Nephron (organoid): ENCODE measurements around the gene LGI2.

Experiments used
- H3K27ac Mint-ChIP-seq, 3 experiments: 2 replicates each; pipeline ENCODE4 v1.8.0; 2020; ENCODE audit warnings: mixed read lengths in 3 of 3, mild to moderate bottlenecking in 2 of 3, moderate library complexity in 1 of 3
- H3K27me3 Mint-ChIP-seq: 2 replicates; pipeline ENCODE4 v1.8.0; 2021; ENCODE audit warnings: low read depth, mild to moderate bottlenecking, moderate library complexity, mixed read lengths
- H3K36me3 Mint-ChIP-seq: 2 replicates; pipeline ENCODE4 v1.8.0; 2020; ENCODE audit warnings: low read depth, mixed read lengths
- H3K4me1 Mint-ChIP-seq: 2 replicates; pipeline ENCODE4 v1.8.0; 2020; ENCODE audit warnings: mixed read lengths
- H3K4me3 Mint-ChIP-seq, 3 experiments: 2 replicates each; pipeline ENCODE4 v1.8.0; 2020; ENCODE audit warnings: mild to moderate bottlenecking in 3 of 3, mixed read lengths in 3 of 3, moderate library complexity in 2 of 3
- H3K9me3 Mint-ChIP-seq: 2 replicates; pipeline ENCODE4 v1.8.0; 2020; ENCODE audit warnings: mixed read lengths
- CTCF ChIP-seq, 3 experiments: fragments of 200-600 bp; sonication (generic); IDR thresholded peaks; one replicate each; pipeline ENCODE4 v1.5.0; 2021; ENCODE audit warnings: antibody characterized with exemption in 3 of 3; ENCODE audit not compliant: unreplicated experiment in 3 of 3

LGI2 gene

GRCh38 chr4:25030277-25031076, at the start of gene LGI2:
TSS of gene LGI2 (minus strand) at chr4:25030946. CDS start at chr4:25030693, 253 bp downstream.
- peaks cover 53% of the 10 kb centered on the region for H3K4me1 Mint-ChIP-seq
- H3K36me3 Mint-ChIP-seq = peaks cover 3% of the 10 kb centered on the region
- H3K27me3 Mint-ChIP-seq = peaks cover 41% of the 10 kb centered on the region
- H3K9me3 Mint-ChIP-seq = peaks cover 9% of the 10 kb centered on the region
- H3K4me3 Mint-ChIP-seq = peak within 1 kb of the TSS; percentile 85 to 90 (median 86)
- TF ChIP-seq CTCF (IDR thresholded peaks at IDR 0.05; ENCODE audit: unreplicated experiment in 3 of 3) = no peak
- peak within 1 kb of the TSS; percentile 33 to 72 (median 67) for H3K27ac Mint-ChIP-seq

- H3K9me3 Mint-ChIP-seq = no peaks in the 10 kb centered on the region
- peaks cover 19% of the 10 kb centered on the region for H3K4me1 Mint-ChIP-seq
- no peak overlapping the region for H3K4me3 Mint-ChIP-seq
- peaks cover 12% of the 10 kb centered on the region for H3K27me3 Mint-ChIP-seq
- TF ChIP-seq CTCF (IDR thresholded peaks at IDR 0.05; ENCODE audit: unreplicated experiment in 3 of 3) = no peak
- H3K27ac Mint-ChIP-seq = no peak overlapping the region
- no peaks in the 10 kb centered on the region for H3K36me3 Mint-ChIP-seq
These were observed 47.8 kb upstream of the LGI2 start for GRCh38 chr4:25078523-25078922.

GRCh38 chr4:25076625-25077398, 46.1 kb upstream of the LGI2 start:
- H3K9me3 Mint-ChIP-seq = no peaks in the 10 kb centered on the region
- H3K36me3 Mint-ChIP-seq = no peaks in the 10 kb centered on the region
- H3K4me1 Mint-ChIP-seq = peaks cover 19% of the 10 kb centered on the region
- TF ChIP-seq CTCF (IDR thresholded peaks at IDR 0.05; ENCODE audit: unreplicated experiment in 3 of 3) = no peak
- H3K4me3 Mint-ChIP-seq = no peak overlapping the region
- peaks cover 8% of the 10 kb centered on the region for H3K27me3 Mint-ChIP-seq
- H3K27ac Mint-ChIP-seq = peak overlapping the region in 1 of 3 experiments; percentile 38

GRCh38 chr4:25075851-25076250, 45.1 kb upstream of the LGI2 start:
- Mint-ChIP-seq H3K36me3 (no peaks in the 10 kb centered on the region), H3K9me3 (no peaks in the 10 kb centered on the region), H3K4me3 (no peak overlapping the region), H3K4me1 (peaks cover 21% of the 10 kb centered on the region), H3K27ac (peak overlapping the region; percentile 50 to 79 (median 54)), H3K27me3 (peaks cover 6% of the 10 kb centered on the region)
- no peak for TF ChIP-seq CTCF (IDR thresholded peaks at IDR 0.05; ENCODE audit: unreplicated experiment in 3 of 3)

GRCh38 chr4:25075129-25075528, 44.4 kb upstream of the LGI2 start:
- Mint-ChIP-seq H3K9me3 (no peaks in the 10 kb centered on the region), H3K27me3 (peaks cover 5% of the 10 kb centered on the region), H3K36me3 (no peaks in the 10 kb centered on the region), H3K4me1 (peaks cover 24% of the 10 kb centered on the region), H3K4me3 (no peak overlapping the region), H3K27ac (peak overlapping the region; percentile 50 to 79 (median 54))
- TF ChIP-seq CTCF (IDR thresholded peaks at IDR 0.05; ENCODE audit: unreplicated experiment in 3 of 3) = no peak
